OCI-LY3 (cell line): ENCODE results near the gene ZNF407.

Experiments used
- EZH2phosphoT487 ChIP-seq: fragments of 200-600 bp; shearing (Covaris generic); IDR thresholded peaks from 2 replicates; pipeline ENCODE4 v1.6.1; 2018; ENCODE audit warnings: antibody characterized with exemption, mixed run types, low read depth
- TF ChIP-seq, protein P1 (sequence below): fragments of 200-600, 300-600 bp; sonication (generic); IDR thresholded peaks from 2 replicates; pipeline ENCODE4 v1.5.1; 2014; ENCODE audit warnings: antibody characterized with exemption, low read length, low read depth

DNA sequence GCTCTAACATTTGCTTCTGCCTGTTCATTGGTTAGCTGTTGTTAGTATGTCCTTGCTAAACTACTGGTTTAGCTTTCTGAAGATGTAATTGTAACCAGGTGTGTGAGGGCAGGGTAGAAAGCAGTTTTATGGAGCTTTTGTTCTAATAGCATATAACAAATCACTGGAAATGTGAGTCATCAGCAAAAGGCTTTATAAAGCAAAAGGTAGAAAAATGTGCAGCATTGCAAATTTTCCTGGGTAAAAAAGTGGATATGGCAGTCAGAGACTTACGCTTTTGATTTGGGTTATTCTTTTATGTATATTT is 85.3 kb downstream of the ZNF407 start:
- TF ChIP-seq, protein P1, sequence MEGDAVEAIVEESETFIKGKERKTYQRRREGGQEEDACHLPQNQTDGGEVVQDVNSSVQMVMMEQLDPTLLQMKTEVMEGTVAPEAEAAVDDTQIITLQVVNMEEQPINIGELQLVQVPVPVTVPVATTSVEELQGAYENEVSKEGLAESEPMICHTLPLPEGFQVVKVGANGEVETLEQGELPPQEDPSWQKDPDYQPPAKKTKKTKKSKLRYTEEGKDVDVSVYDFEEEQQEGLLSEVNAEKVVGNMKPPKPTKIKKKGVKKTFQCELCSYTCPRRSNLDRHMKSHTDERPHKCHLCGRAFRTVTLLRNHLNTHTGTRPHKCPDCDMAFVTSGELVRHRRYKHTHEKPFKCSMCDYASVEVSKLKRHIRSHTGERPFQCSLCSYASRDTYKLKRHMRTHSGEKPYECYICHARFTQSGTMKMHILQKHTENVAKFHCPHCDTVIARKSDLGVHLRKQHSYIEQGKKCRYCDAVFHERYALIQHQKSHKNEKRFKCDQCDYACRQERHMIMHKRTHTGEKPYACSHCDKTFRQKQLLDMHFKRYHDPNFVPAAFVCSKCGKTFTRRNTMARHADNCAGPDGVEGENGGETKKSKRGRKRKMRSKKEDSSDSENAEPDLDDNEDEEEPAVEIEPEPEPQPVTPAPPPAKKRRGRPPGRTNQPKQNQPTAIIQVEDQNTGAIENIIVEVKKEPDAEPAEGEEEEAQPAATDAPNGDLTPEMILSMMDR: no peak
- TF ChIP-seq EZH2phosphoT487: no peak
